GM06990 (cell line): ENCODE results near the gene RGS9BP.

Experiments used
- DNase-seq: peaks from one replicate; pipeline ENCODE4 v3.0.0-alpha.2; 2011; ENCODE audit not compliant: insufficient read length; ENCODE audit errors: extremely low read depth
- H3K27me3 ChIP-seq: replicated peaks from 2 replicates; pipeline ENCODE4 v1.6.0; 2011; ENCODE audit warnings: low read length; ENCODE audit not compliant: control insufficient read depth, insufficient read depth
- H3K36me3 ChIP-seq: 2 replicates; pipeline ENCODE4 v1.5.1; 2011; ENCODE audit warnings: low read length; ENCODE audit not compliant: control insufficient read depth, insufficient read depth
- H3K4me3 ChIP-seq: replicated peaks from 2 replicates; pipeline ENCODE4 v1.5.1; 2011; ENCODE audit warnings: low read depth, mild to moderate bottlenecking, control low read depth, low read length
- CTCF ChIP-seq: IDR thresholded peaks from 2 replicates; pipeline ENCODE4 v1.5.1; 2011; ENCODE audit warnings: low read length, control low read depth, mild to moderate bottlenecking, inconsistent platforms; ENCODE audit not compliant: insufficient read depth, poor library complexity, severe bottlenecking

Gene RGS9BP

GRCh38 chr19:32675720-32676185 is at the start of gene RGS9BP:
TSS of gene RGS9BP (plus strand) at chr19:32675848. CDS start at chr19:32676264, 416 bp downstream.
- H3K4me3 ChIP-seq, result peak within 1 kb of the TSS; percentile 95
- H3K36me3 ChIP-seq, result peaks cover 2% of the 10 kb centered on the region; the same call in 1 of the 2 replicates
- TF ChIP-seq CTCF, result no peak
- DNase-seq, result peak; percentile 61
- H3K27me3 ChIP-seq, result no peaks in the 10 kb centered on the region; the same call in 1 of the 2 replicates

GRCh38 chr19:32626969-32627368 is 48.7 kb upstream of the RGS9BP start:
- H3K4me3 ChIP-seq, result no peak overlapping the region
- peaks cover 16% of the 10 kb centered on the region for H3K36me3 ChIP-seq
- H3K27me3 ChIP-seq, result no peaks in the 10 kb centered on the region
- TF ChIP-seq CTCF, result no peak
- no peak for DNase-seq

GRCh38 chr19:32627714-32628270 is 47.9 kb upstream of the RGS9BP start:
- no peak for DNase-seq
- TF ChIP-seq CTCF, result no peak
- H3K36me3 ChIP-seq, result peaks cover 16% of the 10 kb centered on the region
- no peak overlapping the region for H3K4me3 ChIP-seq
- no peaks in the 10 kb centered on the region for H3K27me3 ChIP-seq

GRCh38 chr19:32630338-32630737 is 45.3 kb upstream of the RGS9BP start:
- DNase-seq, result no peak
- Histone ChIP-seq H3K4me3 (no peak overlapping the region), H3K27me3 (no peaks in the 10 kb centered on the region), H3K36me3 (peaks cover 14% of the 10 kb centered on the region)
- TF ChIP-seq CTCF, result peak; percentile 11

GRCh38 chr19:32631381-32631780 is 44.3 kb upstream of the RGS9BP start:
- H3K4me3 ChIP-seq, result no peak overlapping the region
- H3K36me3 ChIP-seq, result peaks cover 14% of the 10 kb centered on the region
- DNase-seq, result no peak
- no peaks in the 10 kb centered on the region for H3K27me3 ChIP-seq
- no peak for TF ChIP-seq CTCF

- TF ChIP-seq CTCF, result no peak
- H3K4me3 ChIP-seq, result no peak overlapping the region
- H3K36me3 ChIP-seq, result peaks cover 22% of the 10 kb centered on the region
- H3K27me3 ChIP-seq, result no peaks in the 10 kb centered on the region
- no peak for DNase-seq
Observed at GRCh38 chr19:32637480-32637879, 38.2 kb upstream of the RGS9BP start.
